IMR-90 (cell line): ENCODE measurements around the gene PIN4. TPM values are rescaled to one million over a fixed set of nuclear protein-coding genes. Genes with fewer than 3 reads are reported as not detected.

ENCODE experiments used
- ATAC-seq: fragments of 200-7000 bp; cut with Tn5 transposase; 2 replicates; pipeline ENCODE4 v1.9.1; 2020; ENCODE audit warnings: low read depth, mild to moderate bottlenecking, moderate library complexity
- BruUV-seq: library from RNA; stranded (reverse); fragments of 400-500 nt; replicated peaks from 2 replicates; lab custom pipeline; 2021; lab: Mats Ljungman, UMichigan
- CTCF ChIA-PET: fragments of 300-600 bp; formaldehyde crosslinking; extraction: SDS; loops from one replicate; lab custom pipeline; 2021; ENCODE audit warnings: antibody characterized with exemption; lab: Yijun Ruan, JAX
- POLR2A ChIA-PET: fragments of 300-600 bp; sonication (Branson Sonifier 250); formaldehyde crosslinking; loops from one replicate; lab custom pipeline; 2022; ENCODE audit warnings: antibody characterized with exemption; ENCODE audit not compliant: unreplicated experiment; lab: Charles Lee
- DNase-seq: peaks from one replicate; pipeline ENCODE4 v3.0.0; 2013
- H2AFZ ChIP-seq: replicated peaks from 2 replicates; pipeline ENCODE3; 2013; ENCODE audit warnings: low read length, mild to moderate bottlenecking; ENCODE audit not compliant: poor library complexity
- H2AK5ac ChIP-seq: 2 replicates; pipeline ENCODE4 v1.6.1; 2013; ENCODE audit warnings: low read depth, low read length, inconsistent platforms
- H2AK9ac ChIP-seq: replicated peaks from 2 replicates; pipeline ENCODE3; 2013; ENCODE audit warnings: mild to moderate bottlenecking, low read depth, low read length, moderate library complexity; ENCODE audit not compliant: poor library complexity
- H2BK120ac ChIP-seq: 2 replicates; pipeline ENCODE4 v1.6.1; 2013; ENCODE audit warnings: low read depth, low read length, inconsistent platforms
- H2BK15ac ChIP-seq: 3 replicates; pipeline ENCODE4 v1.6.1; 2013; ENCODE audit warnings: low read depth, low read length, inconsistent platforms
- H2BK20ac ChIP-seq: 2 replicates; pipeline ENCODE4 v1.6.1; 2013; ENCODE audit warnings: low read depth, mild to moderate bottlenecking, inconsistent platforms, low read length, moderate library complexity
- H2BK5ac ChIP-seq: 2 replicates; pipeline ENCODE4 v1.6.1; 2013; ENCODE audit warnings: mild to moderate bottlenecking, low read depth, low read length, inconsistent platforms; ENCODE audit not compliant: poor library complexity, severe bottlenecking
- H3K14ac ChIP-seq: replicated peaks from 2 replicates; pipeline ENCODE4 v1.6.1; 2013; ENCODE audit warnings: low read depth, low read length, inconsistent platforms
- H3K18ac ChIP-seq: 2 replicates; pipeline ENCODE4 v1.6.1; 2013; ENCODE audit warnings: low read depth, low read length, control low read depth
- H3K23ac ChIP-seq: 2 replicates; pipeline ENCODE4 v1.6.1; 2013; ENCODE audit warnings: low read depth, low read length, inconsistent platforms
- H3K27ac ChIP-seq: 2 replicates; pipeline ENCODE4 v1.5.1; 2013; ENCODE audit warnings: mild to moderate bottlenecking, control low read depth, low read length; ENCODE audit not compliant: insufficient read depth
- H3K27me3 ChIP-seq: 2 replicates; pipeline ENCODE4 v1.6.1; 2013; ENCODE audit warnings: low read length; ENCODE audit not compliant: control insufficient read depth, insufficient read depth
- H3K36me3 ChIP-seq: 2 replicates; pipeline ENCODE4 v1.6.1; 2013; ENCODE audit warnings: low read length, mixed read lengths; ENCODE audit not compliant: control insufficient read depth, insufficient read depth
- H3K4ac ChIP-seq: 2 replicates; pipeline ENCODE4 v1.6.1; 2013; ENCODE audit warnings: low read depth, low read length, inconsistent platforms
- H3K4me1 ChIP-seq: 2 replicates; pipeline ENCODE4 v1.6.1; 2013; ENCODE audit warnings: low read length, mixed read lengths; ENCODE audit not compliant: control insufficient read depth, insufficient read depth
- H3K4me2 ChIP-seq: 2 replicates; pipeline ENCODE4 v1.6.1; 2013; ENCODE audit warnings: low read depth, mild to moderate bottlenecking, control low read depth, low read length, moderate library complexity
- H3K4me3 ChIP-seq: 2 replicates; pipeline ENCODE4 v1.5.1; 2013; ENCODE audit warnings: low read depth, mild to moderate bottlenecking, control low read depth, low read length, moderate library complexity; ENCODE audit not compliant: insufficient read depth
- H3K56ac ChIP-seq: 2 replicates; pipeline ENCODE4 v1.6.1; 2013; ENCODE audit warnings: low read length, inconsistent platforms; ENCODE audit not compliant: insufficient read depth; ENCODE audit errors: extremely low read depth
- H3K79me1 ChIP-seq, 2 experiments: 2 replicates each; pipeline ENCODE4 v1.6.1; 2013; ENCODE audit warnings: low read length in 2 of 2, inconsistent platforms in 1 of 2, low read depth in 1 of 2
- H3K9ac ChIP-seq: 2 replicates; pipeline ENCODE4 v1.6.1; 2013; ENCODE audit warnings: low read depth, low read length, control low read depth
- H3K9me1 ChIP-seq: 2 replicates; pipeline ENCODE4 v1.6.1; 2013; ENCODE audit warnings: low read length, inconsistent platforms; ENCODE audit not compliant: insufficient read depth
- H3K9me3 ChIP-seq: 2 replicates; pipeline ENCODE4 v1.6.1; 2013; ENCODE audit warnings: low read length; ENCODE audit not compliant: control insufficient read depth, insufficient read depth
- H4K20me1 ChIP-seq: 2 replicates; pipeline ENCODE4 v1.6.1; 2013; ENCODE audit warnings: low read length, inconsistent platforms; ENCODE audit not compliant: insufficient read depth
- H4K5ac ChIP-seq: 2 replicates; pipeline ENCODE4 v1.6.1; 2013; ENCODE audit warnings: mild to moderate bottlenecking, low read depth, low read length, control low read depth
- H4K8ac ChIP-seq, 2 experiments: 2 replicates each; pipeline ENCODE4 v1.6.1; 2013; ENCODE audit warnings: low read depth in 2 of 2, low read length in 2 of 2, control low read depth in 1 of 2, inconsistent platforms in 1 of 2
- H4K91ac ChIP-seq: 2 replicates; pipeline ENCODE4 v1.6.1; 2013; ENCODE audit warnings: low read depth, low read length, inconsistent platforms; ENCODE audit not compliant: insufficient read depth
- CHD1 ChIP-seq: IDR thresholded peaks from 2 replicates; pipeline ENCODE4 v1.6.1; 2012; ENCODE audit warnings: low read depth, low read length, improper control_type of control experiment
- MAFK ChIP-seq: IDR thresholded peaks from 2 replicates; pipeline ENCODE4 v1.6.1; 2012; ENCODE audit warnings: low read depth, low read length, improper control_type of control experiment
- RFX5 ChIP-seq: IDR thresholded peaks from 2 replicates; pipeline ENCODE4 v1.8.0; 2012; ENCODE audit warnings: low read depth, mild to moderate bottlenecking, low read length, moderate library complexity
- USF2 ChIP-seq: fragments of 150-350 bp; IDR thresholded peaks from 2 replicates; pipeline ENCODE4 v1.6.1; 2017; ENCODE audit warnings: mild to moderate bottlenecking, antibody characterized with exemption, low read length, low read depth
- WGBS, 2 experiments: methylation state at CpG; one replicate each; pipeline versions ENCODE4 v1.1.5 to v1.1.7; 2013; ENCODE audit warnings: missing lambda C conversion rate in 2 of 2; ENCODE audit not compliant: insufficient read length in 1 of 2; ENCODE audit errors: extremely low coverage in 2 of 2; 5-methylcytosine and 5-hydroxymethylcytosine counted together
- dilution Hi-C: fragments of 300-500 bp; cut with HindIII; formaldehyde crosslinking; loops from one replicate; pipeline ENCODE4 v1.14.3; 2018; ENCODE audit warnings: low sequenced_read_pairs; ENCODE audit not compliant: unreplicated experiment
- in situ Hi-C: fragments of 300-500 bp; cut with MboI; formaldehyde crosslinking; loops from 3 replicates; pipeline ENCODE4 v1.14.3; 2019; ENCODE audit warnings: low sequenced_read_pairs, inconsistent platforms, mixed read lengths
- intact Hi-C: fragments of 100-400 bp; cut with micrococcal nuclease; formaldehyde crosslinking; loops from 2 replicates; pipeline ENCODE4 v1.10.0; 2022
- polyA plus RNA-seq, 3 experiments: library from polyadenylated mRNA; depleted of rRNA; stranded (reverse); fragments of >200 nt; gene quantifications; 2 replicates each; pipeline ENCODE4 v1.2.3, GENCODE V29; 2012; ENCODE audit warnings: low replicate concordance in 1 of 3
- total RNA-seq: library from RNA; depleted of rRNA; stranded (reverse); fragments of >200 nt; gene quantifications from 2 replicates; pipeline ENCODE4 v1.2.3, GENCODE V29; 2012

Gene PIN4
- total and polyA plus RNA-seq, 2 of the 4 experiments (the other 2 are of a cell fraction): 2.2 to 18.2 TPM

GRCh38 chrX:72208126-72208800 lies 26.7 kb downstream of the PIN4 start:
- Histone ChIP-seq H3K56ac (no peak overlapping the region), H2AFZ (no peak overlapping the region), H2AK5ac (no peak overlapping the region), H2AK9ac (no peak overlapping the region), H3K14ac (no peak overlapping the region), H2BK120ac (no peak overlapping the region), H4K91ac (no peak overlapping the region), H3K4me2 (no peak overlapping the region), H4K5ac (no peak overlapping the region), H3K9me3 (no peaks in the 10 kb centered on the region), H3K27me3 (no peaks in the 10 kb centered on the region; the same call in 1 of the 2 replicates), H3K9ac (no peak overlapping the region), H4K20me1 (no peaks in the 10 kb centered on the region), H4K8ac (no peak overlapping the region), H3K18ac (no peak overlapping the region), H3K9me1 (no peaks in the 10 kb centered on the region), H3K4ac (no peak overlapping the region), H2BK15ac (no peak overlapping the region), H3K27ac (no peak overlapping the region), H3K36me3 (peaks cover 6% of the 10 kb centered on the region), H2BK20ac (no peak overlapping the region), H3K4me1 (no peaks in the 10 kb centered on the region), H2BK5ac (no peak overlapping the region), H3K23ac (no peak overlapping the region), H3K79me1 (peaks cover 11 to 15% of the 10 kb centered on the region in 2 experiments), H3K4me3 (no peak overlapping the region)
- ChIA-PET CTCF (no interaction called here), POLR2A (no interaction called here)
- dilution Hi-C loops: no loop called here
- intact Hi-C loops: no loop called here
- no peak for TF ChIP-seq MAFK
- TF ChIP-seq RFX5: no peak
- no peak for TF ChIP-seq CHD1
- TF ChIP-seq USF2: no peak
- no CpG with 5 or more reads among the region's 4 CpGs for WGBS, 2 experiments
- no TSS peak for BruUV-seq
- ATAC-seq (no peak), DNase-seq (peak; percentile 10)
- in situ Hi-C loops: no loop called here
